Thyroid gland (tissue), 4 donors: ENCODE measurements around the gene SAMD7. TPM values are rescaled to one million over a fixed set of nuclear protein-coding genes. Genes with fewer than 3 reads are reported as not detected.

Source experiments
- DNase-seq, 2 donors: peaks; one replicate each; pipeline ENCODE4 v3.0.0-alpha.2; 2019
- H3K27ac ChIP-seq, 3 donors: fragments of 200-600 bp; sonication (generic); 1 replicate in 2 of 3; 2 replicates in 1 of 3; pipeline ENCODE4 v1.5.1; 2016 to 2019; ENCODE audit warnings: mild to moderate bottlenecking in 1 of 3, moderate library complexity in 1 of 3
- H3K27me3 ChIP-seq: fragments of 200-600 bp; sonication (generic); one replicate; pipeline ENCODE4 v1.5.1; 2019
- H3K36me3 ChIP-seq, 2 donors: fragments of 200-600 bp; sonication (generic); one replicate each; pipeline ENCODE4 v1.5.1; 2016 to 2019
- H3K4me1 ChIP-seq, 2 donors: fragments of 200-600 bp; sonication (generic); one replicate each; pipeline ENCODE4 v1.5.1; 2017 to 2019
- H3K4me3 ChIP-seq, 3 donors: fragments of 200-600 bp; sonication (generic); replicated peaks in 1 of 3; 1 replicate in 2 of 3; 2 replicates in 1 of 3; pipeline ENCODE4 v1.5.1; 2016; ENCODE audit warnings: mild to moderate bottlenecking in 1 of 3
- H3K9me3 ChIP-seq: fragments of 200-600 bp; sonication (generic); one replicate; pipeline ENCODE4 v1.5.1; 2017
- CTCF ChIP-seq, 6 experiments: fragments of 200-600 bp in 3 of 6; fragments of 450-650 bp in 3 of 6; sonication (generic) in 3 of 6; IDR thresholded peaks; one replicate each; pipeline ENCODE4 v1.5.1; 2016 to 2019; ENCODE audit warnings: antibody characterized with exemption in 6 of 6, mild to moderate bottlenecking in 2 of 6, inconsistent platforms in 1 of 6, moderate library complexity in 1 of 6
- POLR2A ChIP-seq, 2 donors: fragments of 450-650 bp; IDR thresholded peaks; one replicate each; pipeline ENCODE4 v1.6.1; 2017; ENCODE audit warnings: antibody characterized with exemption in 2 of 2, mild to moderate bottlenecking in 2 of 2, moderate library complexity in 1 of 2
- WGBS, 2 donors: methylation state at CpG; one replicate each; pipeline ENCODE4 v1.1.5; 2017; 5-methylcytosine and 5-hydroxymethylcytosine counted together
- intact Hi-C: fragments of 100-400 bp; cut with DNase I; formaldehyde crosslinking; loops from one replicate; pipeline ENCODE4 v1.15.1; 2023
- total RNA-seq, 4 donors: library from RNA; depleted of rRNA; stranded (reverse); fragments of >200 nt; gene quantifications; one replicate each; pipeline ENCODE4 v1.2.3, GENCODE V29; 2016

The SAMD7 gene
- total RNA-seq, 4 donors from 2014 or later, result not detected

GRCh38 chr3:169948559-169949448, 37.4 kb downstream of the SAMD7 start:
- no peak for TF ChIP-seq CTCF (IDR thresholded peaks at IDR 0.05)
- no peak for TF ChIP-seq POLR2A (IDR thresholded peaks at IDR 0.05)
- H3K9me3 ChIP-seq, result no peaks in the 10 kb centered on the region
- 46 to 50% methylated on average over 2 of the region's 2 CpGs for WGBS, 2 donors

GRCh38 chr3:169952045-169952444, 40.7 kb downstream of the SAMD7 start:
- TF ChIP-seq POLR2A (IDR thresholded peaks at IDR 0.05) (no peak), CTCF (IDR thresholded peaks at IDR 0.05) (no peak)
- intact Hi-C loops, result no loop called here
- Histone ChIP-seq H3K36me3 (no peaks in the 10 kb centered on the region), H3K4me3 (no peak overlapping the region), H3K4me1 (peaks cover 25 to 43% of the 10 kb centered on the region in 2 donors), H3K9me3 (no peaks in the 10 kb centered on the region), H3K27me3 (no peaks in the 10 kb centered on the region), H3K27ac (no peak overlapping the region)
- 70 to 80% methylated on average over 1 of the region's 1 CpG for WGBS, 2 donors
- peak in 1 of 2 donors; percentile 17 for DNase-seq

More at GRCh38 chr3:169948559-169949448, 37.4 kb downstream of the SAMD7 start:
- Histone ChIP-seq H3K36me3 (no peaks in the 10 kb centered on the region), H3K4me3 (no peak overlapping the region), H3K4me1 (peaks cover 43 to 72% of the 10 kb centered on the region in 2 donors), H3K27ac (peak overlapping the region; percentile 62 to 74 (median 73)), H3K27me3 (no peaks in the 10 kb centered on the region)
- intact Hi-C loops, result no loop called here
- no peak for DNase-seq

- WGBS, 2 donors, result 85 to 87% methylated on average over 3 of the region's 3 CpGs
- intact Hi-C loops, result no loop called here
- Histone ChIP-seq H3K27ac (peak overlapping the region; percentile 64 to 78 (median 69)), H3K4me1 (peaks cover 15 to 27% of the 10 kb centered on the region in 2 donors), H3K36me3 (no peaks in the 10 kb centered on the region), H3K9me3 (no peaks in the 10 kb centered on the region), H3K27me3 (no peaks in the 10 kb centered on the region), H3K4me3 (no peak overlapping the region)
- peak; percentile 33 to 48 for DNase-seq
- TF ChIP-seq POLR2A (IDR thresholded peaks at IDR 0.05) (no peak), CTCF (IDR thresholded peaks at IDR 0.05) (no peak)
Measured at GRCh38 chr3:169953462-169954141, 42.2 kb downstream of the SAMD7 start.

- Histone ChIP-seq H3K36me3 (no peaks in the 10 kb centered on the region), H3K27me3 (no peaks in the 10 kb centered on the region), H3K4me3 (no peak overlapping the region), H3K9me3 (no peaks in the 10 kb centered on the region), H3K4me1 (peaks cover 9 to 21% of the 10 kb centered on the region in 2 donors), H3K27ac (peak overlapping the region; percentile 64 to 78 (median 69))
- WGBS, 2 donors, result 36 to 42% methylated on average over 6 of the region's 6 CpGs
- intact Hi-C loops, result no loop called here
- DNase-seq, result no peak
- peak in 1 of 2 donors; percentile 37 for TF ChIP-seq POLR2A (IDR thresholded peaks at IDR 0.05)
- TF ChIP-seq CTCF (IDR thresholded peaks at IDR 0.05), result no peak
Measured at GRCh38 chr3:169954142-169954756, 42.9 kb downstream of the SAMD7 start.
